Lower leg skin (tissue), 3 donors: ENCODE data around the gene DUSP2.

Source experiments
- CTCF ChIP-seq, 3 donors: fragments of 450-650 bp; IDR thresholded peaks; one replicate each; pipeline ENCODE4 v1.5.1; 2016; ENCODE audit warnings: antibody characterized with exemption in 3 of 3, mild to moderate bottlenecking in 3 of 3, moderate library complexity in 2 of 3
- POLR2A ChIP-seq, 2 donors: fragments of 450-650 bp; IDR thresholded peaks; one replicate each; pipeline ENCODE4 v1.6.1; 2016 to 2017; ENCODE audit warnings: antibody characterized with exemption in 2 of 2, mild to moderate bottlenecking in 1 of 2, moderate library complexity in 1 of 2

- TF ChIP-seq POLR2A (IDR thresholded peaks at IDR 0.05), result no peak
- no peak for TF ChIP-seq CTCF (IDR thresholded peaks at IDR 0.05)
Observed at GRCh38 chr2:96113951-96114350, 31.3 kb downstream of the DUSP2 start.
